SU-DHL-6 (cell line): ENCODE data around the gene MAPKAPK2.

Source experiments
- H2AFZ ChIP-seq: fragments of 200-600 bp; sonication (generic); 2 replicates; pipeline ENCODE4 v1.6.1; 2014; ENCODE audit warnings: low read depth, mild to moderate bottlenecking, moderate library complexity, mixed read lengths, antibody characterized with exemption, low read length; ENCODE audit not compliant: severe bottlenecking
- H3F3A ChIP-seq: fragments of 200-600 bp; shearing (Covaris generic); 2 replicates; pipeline ENCODE4 v1.6.0; 2016; ENCODE audit warnings: antibody characterized with exemption, mild to moderate bottlenecking; ENCODE audit not compliant: insufficient read depth
- H3K27ac ChIP-seq: fragments of 200-600 bp; sonication (generic); 2 replicates; pipeline ENCODE4 v1.5.1; 2016; ENCODE audit warnings: low read depth, mild to moderate bottlenecking, low read length, moderate library complexity, mixed read lengths
- H3K27me3 ChIP-seq: fragments of 200-600 bp; sonication (generic), shearing (Covaris generic); 2 replicates; pipeline ENCODE4 v1.6.0; 2014; ENCODE audit warnings: mild to moderate bottlenecking, low read length
- H3K36me3 ChIP-seq: fragments of 200-600 bp; sonication (generic); 2 replicates; pipeline ENCODE4 v1.6.1; 2014; ENCODE audit warnings: mild to moderate bottlenecking, low read length, mixed read lengths
- H3K4me2 ChIP-seq: fragments of 300-600, 200-600 bp; shearing (Covaris generic), sonication (generic); 2 replicates; pipeline ENCODE4 v1.6.0; 2014; ENCODE audit warnings: low read length, low read depth, mild to moderate bottlenecking; ENCODE audit not compliant: poor library complexity, severe bottlenecking
- H3K4me3 ChIP-seq: fragments of 200-600 bp; sonication (generic); 2 replicates; pipeline ENCODE4 v1.5.1; 2014; ENCODE audit warnings: antibody characterized with exemption, low read length, mild to moderate bottlenecking, mixed read lengths; ENCODE audit not compliant: insufficient read depth, poor library complexity, severe bottlenecking
- H3K79me2 ChIP-seq: fragments of 200-600 bp; sonication (generic); 2 replicates; pipeline ENCODE4 v1.6.1; 2014; ENCODE audit warnings: mild to moderate bottlenecking, low read length, moderate library complexity; ENCODE audit not compliant: insufficient read depth
- H3K9ac ChIP-seq: fragments of 200-600 bp; sonication (generic); 2 replicates; pipeline ENCODE4 v1.7.0; 2014; ENCODE audit warnings: mild to moderate bottlenecking, low read length
- H3K9me2 ChIP-seq: fragments of 200-600 bp; sonication (generic); replicated peaks from 2 replicates; pipeline ENCODE4 v1.6.1; 2014; ENCODE audit warnings: low read length; ENCODE audit not compliant: insufficient read depth
- H3K9me3 ChIP-seq: fragments of 200-600 bp; sonication (generic); 2 replicates; pipeline ENCODE4 v1.6.1; 2014; ENCODE audit warnings: low read length, mixed read lengths; ENCODE audit not compliant: insufficient read depth
- H4K20me1 ChIP-seq: fragments of 200-600 bp; sonication (generic); 2 replicates; pipeline ENCODE4 v1.6.1; 2014; ENCODE audit warnings: low read depth, mild to moderate bottlenecking, antibody characterized with exemption, low read length, moderate library complexity, mixed read lengths
- EZH2phosphoT487 ChIP-seq: fragments of 200-600 bp; sonication (generic), shearing (Covaris generic); conservative IDR thresholded peaks from 2 replicates; pipeline ENCODE4 v1.6.1; 2018; ENCODE audit warnings: mild to moderate bottlenecking, antibody characterized with exemption, low read length, moderate library complexity, mixed read lengths
- TF ChIP-seq, protein P1 (sequence below): fragments of 200-600 bp; sonication (generic); IDR thresholded peaks from one replicate; pipeline ENCODE4 v1.5.1; 2017; ENCODE audit warnings: antibody characterized with exemption, mild to moderate bottlenecking, low read length, moderate library complexity; ENCODE audit not compliant: insufficient read depth, poor library complexity, severe bottlenecking

The MAPKAPK2 gene

GRCh38 chr1:206713910-206714312, 29.2 kb downstream of the MAPKAPK2 start:
- Histone ChIP-seq H3K79me2 (no peaks in the 10 kb centered on the region), H3K27ac (no peak overlapping the region), H3K4me3 (no peak overlapping the region), H3K9me3 (no peaks in the 10 kb centered on the region), H3K9ac (no peak overlapping the region), H3F3A (no peaks in the 10 kb centered on the region), H4K20me1 (peaks cover 7% of the 10 kb centered on the region; the same call in 1 of the 2 replicates), H3K9me2 (no peaks in the 10 kb centered on the region), H3K36me3 (no peaks in the 10 kb centered on the region), H3K4me2 (no peak overlapping the region), H3K27me3 (no peaks in the 10 kb centered on the region), H2AFZ (no peak overlapping the region)
- no peak for TF ChIP-seq EZH2phosphoT487
- TF ChIP-seq, protein P1, sequence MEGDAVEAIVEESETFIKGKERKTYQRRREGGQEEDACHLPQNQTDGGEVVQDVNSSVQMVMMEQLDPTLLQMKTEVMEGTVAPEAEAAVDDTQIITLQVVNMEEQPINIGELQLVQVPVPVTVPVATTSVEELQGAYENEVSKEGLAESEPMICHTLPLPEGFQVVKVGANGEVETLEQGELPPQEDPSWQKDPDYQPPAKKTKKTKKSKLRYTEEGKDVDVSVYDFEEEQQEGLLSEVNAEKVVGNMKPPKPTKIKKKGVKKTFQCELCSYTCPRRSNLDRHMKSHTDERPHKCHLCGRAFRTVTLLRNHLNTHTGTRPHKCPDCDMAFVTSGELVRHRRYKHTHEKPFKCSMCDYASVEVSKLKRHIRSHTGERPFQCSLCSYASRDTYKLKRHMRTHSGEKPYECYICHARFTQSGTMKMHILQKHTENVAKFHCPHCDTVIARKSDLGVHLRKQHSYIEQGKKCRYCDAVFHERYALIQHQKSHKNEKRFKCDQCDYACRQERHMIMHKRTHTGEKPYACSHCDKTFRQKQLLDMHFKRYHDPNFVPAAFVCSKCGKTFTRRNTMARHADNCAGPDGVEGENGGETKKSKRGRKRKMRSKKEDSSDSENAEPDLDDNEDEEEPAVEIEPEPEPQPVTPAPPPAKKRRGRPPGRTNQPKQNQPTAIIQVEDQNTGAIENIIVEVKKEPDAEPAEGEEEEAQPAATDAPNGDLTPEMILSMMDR: no peak

GRCh38 chr1:206714331-206715058, 29.8 kb downstream of the MAPKAPK2 start:
- H2AFZ ChIP-seq: no peak overlapping the region
- H3K9me2 ChIP-seq: no peaks in the 10 kb centered on the region
- H3K79me2 ChIP-seq: no peaks in the 10 kb centered on the region
- no peaks in the 10 kb centered on the region for H3K36me3 ChIP-seq
- H3K9ac ChIP-seq: no peak overlapping the region
- no peak overlapping the region for H3K27ac ChIP-seq
- H3K9me3 ChIP-seq: no peaks in the 10 kb centered on the region
- peaks cover 4% of the 10 kb centered on the region; the same call in 1 of the 2 replicates for H4K20me1 ChIP-seq
- H3K27me3 ChIP-seq: no peaks in the 10 kb centered on the region
- H3K4me2 ChIP-seq: no peak overlapping the region
- H3F3A ChIP-seq: no peaks in the 10 kb centered on the region
- H3K4me3 ChIP-seq: no peak overlapping the region
- no peak for TF ChIP-seq EZH2phosphoT487
- TF ChIP-seq, protein P1: no peak

DNA sequence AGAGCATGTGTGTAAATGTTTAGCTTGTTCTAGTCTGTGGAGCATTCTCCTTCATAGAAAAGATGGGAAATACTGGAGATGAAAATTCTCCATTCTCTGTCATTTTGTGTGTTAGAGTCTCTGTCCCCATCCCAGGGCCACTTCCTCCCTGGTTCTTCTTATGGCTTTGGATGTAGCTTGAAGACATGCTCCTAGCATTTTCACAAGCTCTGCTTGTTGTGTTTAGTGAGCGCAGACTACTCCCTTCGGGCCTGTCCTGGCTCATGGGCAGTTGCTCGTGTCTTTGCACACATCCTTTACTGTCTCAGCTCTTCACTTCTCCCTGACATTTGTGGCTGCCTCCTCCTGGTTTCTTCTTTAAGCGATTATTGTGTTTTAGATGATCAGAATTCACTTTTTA, 30.4 kb downstream of the MAPKAPK2 start:
- Histone ChIP-seq H3K27ac (no peak overlapping the region), H3F3A (no peaks in the 10 kb centered on the region), H4K20me1 (peaks cover 1% of the 10 kb centered on the region; the same call in 1 of the 2 replicates), H3K4me3 (no peak overlapping the region), H2AFZ (no peak overlapping the region), H3K9me3 (no peaks in the 10 kb centered on the region), H3K36me3 (no peaks in the 10 kb centered on the region), H3K79me2 (no peaks in the 10 kb centered on the region), H3K4me2 (no peak overlapping the region), H3K9ac (no peak overlapping the region), H3K27me3 (no peaks in the 10 kb centered on the region), H3K9me2 (no peaks in the 10 kb centered on the region)
- no peak for TF ChIP-seq EZH2phosphoT487
- TF ChIP-seq, protein P1: no peak
